ENCODE data around the gene AHSP. TPM values are rescaled to one million over a fixed set of nuclear protein-coding genes. Genes with fewer than 3 reads are reported as not detected.

AHSP gene
- total and polyA plus RNA-seq, 2 of the 4 experiments (the other 2 are of a cell fraction), result not detected

- intact Hi-C loops (cut with micrococcal nuclease), result no loop called here
- no peak overlapping the region for H2AK5ac ChIP-seq (ENCODE audit: low read depth, low read length)
- H3K27ac ChIP-seq (ENCODE audit: insufficient read depth, low read length), result no peak overlapping the region
- no peak overlapping the region for H3K4me3 ChIP-seq (ENCODE audit: insufficient read depth, low read depth, low read length)
- POLR2A ChIA-PET (ENCODE audit: unreplicated experiment), result no interaction called here
- dilution Hi-C loops (cut with HindIII; ENCODE audit: low sequenced_read_pairs, unreplicated experiment), result no loop called here
- no peak overlapping the region for H3K4ac ChIP-seq (ENCODE audit: low read depth, low read length)
- no peak overlapping the region for H2AK9ac ChIP-seq (replicated peaks; ENCODE audit: low read depth, low read length, poor library complexity)
- no peak overlapping the region for H3K14ac ChIP-seq (replicated peaks; ENCODE audit: low read depth, low read length)
- H2BK120ac ChIP-seq (ENCODE audit: low read depth, low read length), result no peak overlapping the region
- 0 out of 2 replicates have a peak, but pooled peaks cover 2% of the 10 kb centered on the region for H3K9me3 ChIP-seq (ENCODE audit: control insufficient read depth, insufficient read depth, low read length)
- no peak overlapping the region for H4K91ac ChIP-seq (ENCODE audit: insufficient read depth, low read depth, low read length)
- CTCF ChIA-PET, result no interaction called here
- no peaks in the 10 kb centered on the region for H3K36me3 ChIP-seq (ENCODE audit: control insufficient read depth, insufficient read depth, low read length)
- no peak overlapping the region for H3K18ac ChIP-seq (ENCODE audit: low read depth, low read length)
- no peak overlapping the region for H4K8ac ChIP-seq (ENCODE audit: low read depth in 2 of 2, low read length in 2 of 2)
- H3K9ac ChIP-seq (ENCODE audit: low read depth, low read length), result no peak overlapping the region
- H4K5ac ChIP-seq (ENCODE audit: low read depth, low read length), result no peak overlapping the region
- H2AFZ ChIP-seq (replicated peaks; ENCODE audit: low read length, poor library complexity), result no peak overlapping the region
- H3K9me1 ChIP-seq (ENCODE audit: insufficient read depth, low read length), result no peaks in the 10 kb centered on the region
- no peak overlapping the region for H3K56ac ChIP-seq (ENCODE audit: extremely low read depth, insufficient read depth, low read length)
- H3K27me3 ChIP-seq (ENCODE audit: control insufficient read depth, insufficient read depth, low read length), result peaks cover 39% of the 10 kb centered on the region
- no peak for ATAC-seq (ENCODE audit: low read depth)
- WGBS, 2 experiments (ENCODE audit: extremely low coverage in 2 of 2, insufficient read length in 1 of 2), result no CpG with 5 or more reads among the region's 4 CpGs
- no peak overlapping the region for H3K23ac ChIP-seq (ENCODE audit: low read depth, low read length)
- H3K4me2 ChIP-seq (ENCODE audit: low read depth, low read length), result no peak overlapping the region
- TF ChIP-seq RCOR1 (IDR thresholded peaks at IDR 0.05; ENCODE audit: insufficient replicate concordance, low read length) (no peak), SMC3 (IDR thresholded peaks at IDR 0.05; ENCODE audit: low read depth, low read length) (no peak), POLR2A (IDR thresholded peaks at IDR 0.05; ENCODE audit: low read depth, low read length) (no peak), CEBPB (IDR thresholded peaks at IDR 0.05; ENCODE audit: low read depth, low read length) (no peak), CTCF (conservative IDR thresholded peaks at IDR 0.05; ENCODE audit: low read depth, low read length) (no peak), RAD21 (IDR thresholded peaks at IDR 0.05; ENCODE audit: low read length) (no peak), FOS (IDR thresholded peaks at IDR 0.05; ENCODE audit: low read depth, low read length) (no peak), NFE2L2 (IDR thresholded peaks at IDR 0.05; ENCODE audit: low read depth, low read length) (no peak), MAZ (IDR thresholded peaks at IDR 0.05; ENCODE audit: borderline replicate concordance, low read depth, low read length) (no peak), MXI1 (IDR thresholded peaks at IDR 0.05; ENCODE audit: borderline replicate concordance, low read depth, low read length) (no peak), USF2 (IDR thresholded peaks at IDR 0.05; ENCODE audit: low read depth, low read length) (no peak), MAFK (IDR thresholded peaks at IDR 0.05; ENCODE audit: low read depth, low read length) (no peak)
- BruUV-seq (replicated peaks), result no TSS peak
- in situ Hi-C loops (cut with MboI; ENCODE audit: low sequenced_read_pairs), result no loop called here
- H4K20me1 ChIP-seq (ENCODE audit: insufficient read depth, low read length), result no peaks in the 10 kb centered on the region
- H3K79me1 ChIP-seq (ENCODE audit: low read depth in 1 of 2, low read length in 2 of 2), result no peaks in the 10 kb centered on the region
- no peak overlapping the region for H2BK20ac ChIP-seq (ENCODE audit: low read depth, low read length)
- no peak for DNase-seq
- peaks cover 4% of the 10 kb centered on the region; the same call in 1 of the 2 replicates for H3K4me1 ChIP-seq (ENCODE audit: control insufficient read depth, insufficient read depth, low read length)
- H2BK15ac ChIP-seq (ENCODE audit: low read depth, low read length), result no peak overlapping the region
- no peak overlapping the region for H2BK5ac ChIP-seq (ENCODE audit: low read depth, low read length, poor library complexity, severe bottlenecking)
Measured at GRCh38 chr16:31532896-31533295, 5.2 kb downstream of the AHSP start.
